Mesenchymal stem cell (in vitro differentiated cells and primary cell): ENCODE measurements around the gene SLC39A6.

Experiments used
- DNase-seq: peaks from one replicate; pipeline ENCODE4 v3.0.0-alpha.2; 2013
- H2AFZ ChIP-seq: one replicate; pipeline ENCODE4 v1.6.1; 2013; ENCODE audit warnings: low read depth, mild to moderate bottlenecking, control low read depth, inconsistent platforms, low read length, moderate library complexity
- H2AK5ac ChIP-seq: 2 replicates; pipeline ENCODE4 v1.6.1; 2013; ENCODE audit warnings: low read length, moderate library complexity, mild to moderate bottlenecking, inconsistent platforms; ENCODE audit not compliant: severe bottlenecking
- H2BK120ac ChIP-seq: one replicate; pipeline ENCODE4 v1.6.1; 2013; ENCODE audit warnings: low read depth, mild to moderate bottlenecking, inconsistent platforms, low read length, moderate library complexity
- H2BK12ac ChIP-seq, 2 experiments: one replicate each; pipeline ENCODE4 v1.6.1; 2013; ENCODE audit warnings: inconsistent platforms in 2 of 2, low read length in 2 of 2, mild to moderate bottlenecking in 2 of 2, moderate library complexity in 2 of 2, control low read depth in 1 of 2
- H2BK15ac ChIP-seq: one replicate; pipeline ENCODE4 v1.6.1; 2013; ENCODE audit warnings: mild to moderate bottlenecking, low read depth, inconsistent platforms; ENCODE audit not compliant: poor library complexity, severe bottlenecking
- H2BK5ac ChIP-seq: 2 replicates; pipeline ENCODE4 v1.6.1; 2013; ENCODE audit warnings: low read depth, mild to moderate bottlenecking, low read length, control low read depth, inconsistent platforms; ENCODE audit not compliant: poor library complexity, severe bottlenecking
- H3K14ac ChIP-seq, 2 experiments: one replicate each; pipeline ENCODE4 v1.6.1; 2013; ENCODE audit warnings: inconsistent platforms in 2 of 2, low read length in 2 of 2, control low read depth in 1 of 2, mild to moderate bottlenecking in 1 of 2, moderate library complexity in 1 of 2
- H3K18ac ChIP-seq, 2 experiments: one replicate each; pipeline ENCODE4 v1.6.1; 2013; ENCODE audit warnings: inconsistent platforms in 2 of 2, low read length in 2 of 2, control low read depth in 1 of 2, low read depth in 1 of 2, mild to moderate bottlenecking in 1 of 2
- H3K23ac ChIP-seq, 2 experiments: one replicate each; pipeline ENCODE4 v1.6.1; 2013; ENCODE audit warnings: inconsistent platforms in 2 of 2, low read length in 2 of 2, mild to moderate bottlenecking in 2 of 2, moderate library complexity in 2 of 2, control low read depth in 1 of 2
- H3K27ac ChIP-seq: 2 replicates; pipeline ENCODE4 v1.5.1; 2013; ENCODE audit warnings: mild to moderate bottlenecking, moderate library complexity, low read length, control low read depth, inconsistent platforms; ENCODE audit not compliant: poor library complexity, severe bottlenecking
- H3K27me3 ChIP-seq, 2 experiments: 2 replicates each; pipeline versions ENCODE4 v1.6.1 to v1.7.0; 2013; ENCODE audit warnings: low read length in 2 of 2, mild to moderate bottlenecking in 2 of 2, moderate library complexity in 2 of 2, control low read depth in 1 of 2, inconsistent platforms in 1 of 2; ENCODE audit not compliant: control insufficient read depth in 1 of 2, insufficient read depth in 1 of 2
- H3K36me3 ChIP-seq, 2 experiments: 2 replicates each; pipeline versions ENCODE4 v1.6.1 to v1.7.0; 2013; ENCODE audit warnings: low read length in 2 of 2, control low read depth in 1 of 2, inconsistent platforms in 1 of 2, low read depth in 1 of 2, mild to moderate bottlenecking in 1 of 2; ENCODE audit not compliant: insufficient read depth in 2 of 2, control insufficient read depth in 1 of 2
- H3K4ac ChIP-seq, 2 experiments: one replicate each; pipeline ENCODE4 v1.6.1; 2013; ENCODE audit warnings: inconsistent platforms in 2 of 2, low read length in 2 of 2, mild to moderate bottlenecking in 2 of 2, moderate library complexity in 2 of 2, control low read depth in 1 of 2, low read depth in 1 of 2
- H3K4me1 ChIP-seq: 2 replicates; pipeline ENCODE4 v1.6.1; 2013; ENCODE audit warnings: low read depth, low read length, control low read depth; ENCODE audit not compliant: control insufficient read depth, insufficient read depth
- H3K4me2 ChIP-seq: 2 replicates; pipeline ENCODE4 v1.6.1; 2013; ENCODE audit warnings: low read length, mild to moderate bottlenecking, inconsistent platforms; ENCODE audit not compliant: poor library complexity, severe bottlenecking
- H3K4me3 ChIP-seq, 2 experiments: 2 replicates each; pipeline versions ENCODE4 v1.5.1 to v1.7.0; 2013; ENCODE audit warnings: low read length in 2 of 2, mild to moderate bottlenecking in 2 of 2, control low read depth in 1 of 2, low read depth in 1 of 2; ENCODE audit not compliant: insufficient read depth in 1 of 2
- H3K79me1 ChIP-seq: replicated peaks from 2 replicates; pipeline ENCODE4 v1.6.1; 2013; ENCODE audit warnings: mild to moderate bottlenecking, control low read depth, low read length, inconsistent platforms; ENCODE audit not compliant: poor library complexity, severe bottlenecking
- H3K9ac ChIP-seq: 2 replicates; pipeline ENCODE4 v1.7.0; 2013; ENCODE audit warnings: mild to moderate bottlenecking, low read length, moderate library complexity
- H3K9me3 ChIP-seq: 2 replicates; pipeline ENCODE4 v1.7.0; 2013; ENCODE audit warnings: mild to moderate bottlenecking, low read length; ENCODE audit not compliant: control insufficient read depth
- H4K8ac ChIP-seq: one replicate; pipeline ENCODE4 v1.6.1; 2013; ENCODE audit warnings: inconsistent platforms, mild to moderate bottlenecking, low read length, moderate library complexity
- H4K91ac ChIP-seq: one replicate; pipeline ENCODE4 v1.6.1; 2013; ENCODE audit warnings: mild to moderate bottlenecking, low read length, inconsistent platforms
- WGBS: methylation state at CpG from one replicate; pipeline ENCODE4 v1.1.7; 2013; ENCODE audit warnings: mixed read lengths; 5-methylcytosine and 5-hydroxymethylcytosine counted together

Gene SLC39A6

DNA sequence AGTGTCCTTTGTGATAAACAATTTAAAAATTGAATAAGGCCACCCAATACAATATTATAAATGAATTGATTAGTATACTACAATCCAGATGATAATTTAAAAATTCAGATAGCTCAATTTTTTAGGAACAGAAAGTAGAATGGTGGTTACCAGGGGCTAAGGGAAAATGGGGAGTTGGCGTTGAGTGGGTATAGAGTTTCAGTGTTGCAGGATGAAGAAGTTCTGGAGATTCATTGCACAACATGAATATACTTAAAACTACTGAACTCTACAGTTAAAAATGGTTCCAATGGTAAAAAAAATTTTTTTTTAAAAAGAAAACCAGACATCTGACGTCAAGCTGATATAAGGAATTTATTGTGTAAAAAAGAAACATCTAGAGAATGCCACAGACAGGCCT is 20.9 kb downstream of the SLC39A6 start:
- no peak overlapping the region for H3K4ac ChIP-seq
- no peak overlapping the region for H4K8ac ChIP-seq
- no peak overlapping the region for H3K9ac ChIP-seq
- H2BK15ac ChIP-seq: no peak overlapping the region
- no CpG with 5 or more reads among the region's 2 CpGs for WGBS
- no peak overlapping the region for H2AFZ ChIP-seq
- DNase-seq: no peak
- H3K4me3 ChIP-seq: no peak overlapping the region
- H3K27me3 ChIP-seq: no peaks in the 10 kb centered on the region
- no peaks in the 10 kb centered on the region for H3K4me1 ChIP-seq
- no peak overlapping the region for H2BK5ac ChIP-seq
- H3K4me2 ChIP-seq: no peak overlapping the region
- no peak overlapping the region for H3K14ac ChIP-seq
- no peak overlapping the region for H3K23ac ChIP-seq
- H3K79me1 ChIP-seq: peaks cover 1% of the 10 kb centered on the region
- H2BK12ac ChIP-seq: no peak overlapping the region
- H3K36me3 ChIP-seq: peaks cover 17 to 57% of the 10 kb centered on the region in 2 experiments
- H2BK120ac ChIP-seq: no peak overlapping the region
- H3K18ac ChIP-seq: no peak overlapping the region
- H4K91ac ChIP-seq: no peak overlapping the region
- H3K9me3 ChIP-seq: peaks cover 4% of the 10 kb centered on the region
- no peak overlapping the region for H3K27ac ChIP-seq
- H2AK5ac ChIP-seq: no peak overlapping the region

DNA sequence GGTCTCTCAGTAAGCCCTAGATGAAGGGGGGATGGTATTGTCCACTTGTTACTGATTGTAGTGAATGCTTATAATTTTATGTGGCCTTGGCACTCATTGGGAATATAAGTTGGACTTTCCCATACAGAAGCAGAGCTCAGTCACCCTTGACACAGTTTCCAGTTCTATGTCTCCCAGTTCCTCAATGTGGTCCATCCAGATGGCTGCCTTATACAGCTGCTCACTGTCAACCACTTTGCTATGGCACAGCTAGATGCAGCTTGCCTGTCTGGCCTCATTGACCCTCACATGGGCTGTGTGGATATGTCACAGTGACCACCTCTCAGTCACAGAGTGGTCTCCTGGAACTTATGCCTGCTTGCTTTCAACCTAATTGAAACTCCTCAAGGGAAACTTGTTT is 21.7 kb downstream of the SLC39A6 start:
- no peak overlapping the region for H3K18ac ChIP-seq
- no peak overlapping the region for H2AK5ac ChIP-seq
- H2BK120ac ChIP-seq: no peak overlapping the region
- no peak overlapping the region for H2BK15ac ChIP-seq
- peaks cover 9% of the 10 kb centered on the region for H3K9me3 ChIP-seq
- H3K9ac ChIP-seq: no peak overlapping the region
- H3K27ac ChIP-seq: no peak overlapping the region
- no peak overlapping the region for H3K23ac ChIP-seq
- H3K4me2 ChIP-seq: no peak overlapping the region
- DNase-seq: no peak
- H3K79me1 ChIP-seq: peaks cover 1% of the 10 kb centered on the region
- no peaks in the 10 kb centered on the region for H3K27me3 ChIP-seq
- no peak overlapping the region for H4K91ac ChIP-seq
- no peaks in the 10 kb centered on the region for H3K4me1 ChIP-seq
- no peak overlapping the region for H3K4me3 ChIP-seq
- H2BK5ac ChIP-seq: no peak overlapping the region
- H4K8ac ChIP-seq: no peak overlapping the region
- H2BK12ac ChIP-seq: no peak overlapping the region
- no peak overlapping the region for H3K14ac ChIP-seq
- H3K36me3 ChIP-seq: peaks cover 14 to 50% of the 10 kb centered on the region in 2 experiments
- no peak overlapping the region for H2AFZ ChIP-seq
- no peak overlapping the region for H3K4ac ChIP-seq

DNA sequence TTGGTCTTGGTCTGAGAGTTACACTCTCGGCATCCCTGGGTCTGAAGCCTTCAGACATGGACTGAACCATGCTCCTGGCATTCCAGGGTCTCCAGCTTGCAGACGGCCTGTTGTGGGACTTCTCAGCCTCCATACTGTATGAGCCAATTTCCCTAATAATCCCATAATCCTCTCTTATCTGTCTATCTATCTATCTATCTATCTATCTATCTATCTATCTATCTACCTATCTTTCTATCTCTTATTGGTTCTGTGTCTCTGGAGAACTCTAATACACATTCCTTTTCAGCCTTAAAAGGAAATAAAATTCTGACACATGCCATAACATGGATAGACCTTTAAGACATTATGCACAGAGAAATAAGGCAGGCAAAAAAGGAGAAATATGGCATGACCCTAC is 24.4 kb downstream of the SLC39A6 start:
- DNase-seq: no peak
- Histone ChIP-seq H3K23ac (no peak overlapping the region), H3K27me3 (no peaks in the 10 kb centered on the region), H2AFZ (no peak overlapping the region), H3K9me3 (peaks cover 17% of the 10 kb centered on the region), H3K18ac (no peak overlapping the region), H3K4me2 (no peak overlapping the region), H3K4me3 (no peak overlapping the region), H2BK120ac (peak overlapping the region; percentile 19), H3K79me1 (no peaks in the 10 kb centered on the region), H3K9ac (no peak overlapping the region), H3K14ac (no peak overlapping the region), H2BK12ac (peak overlapping the region in 1 of 2 experiments; percentile 11), H3K4me1 (no peaks in the 10 kb centered on the region), H4K8ac (no peak overlapping the region), H4K91ac (no peak overlapping the region), H3K4ac (no peak overlapping the region), H3K36me3 (peaks cover 6 to 27% of the 10 kb centered on the region in 2 experiments), H2BK5ac (no peak overlapping the region), H2AK5ac (no peak overlapping the region), H3K27ac (no peak overlapping the region), H2BK15ac (no peak overlapping the region)
- 94% methylated on average over 2 of the region's 2 CpGs for WGBS

DNA sequence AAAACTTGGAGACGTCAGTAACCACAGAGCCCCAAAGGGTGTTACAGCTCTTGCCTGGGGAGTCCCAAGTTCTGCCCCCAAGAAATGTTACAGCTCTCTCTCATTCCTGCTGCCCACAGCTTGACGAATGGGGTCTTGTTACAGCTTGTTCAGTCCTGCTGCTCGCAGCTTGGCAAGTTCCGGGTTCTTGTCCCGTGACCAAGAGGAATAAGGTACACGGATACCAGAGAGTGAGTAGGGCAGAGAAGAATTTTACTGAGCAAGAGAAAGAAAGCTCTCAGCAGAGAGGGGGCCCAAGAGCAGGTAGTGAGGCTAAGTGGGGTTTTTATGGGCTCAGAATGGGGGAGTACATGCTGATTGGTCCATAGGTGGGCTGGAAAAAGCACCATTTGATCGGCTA is 27.2 kb downstream of the SLC39A6 start:
- Histone ChIP-seq H3K27me3 (no peaks in the 10 kb centered on the region), H3K4me2 (no peak overlapping the region), H2AFZ (no peak overlapping the region), H3K79me1 (no peaks in the 10 kb centered on the region), H4K8ac (no peak overlapping the region), H3K27ac (no peak overlapping the region), H3K4me1 (no peaks in the 10 kb centered on the region), H3K4me3 (no peak overlapping the region), H2AK5ac (no peak overlapping the region), H2BK5ac (no peak overlapping the region), H3K23ac (no peak overlapping the region), H2BK15ac (no peak overlapping the region), H3K14ac (no peak overlapping the region), H2BK120ac (no peak overlapping the region), H3K9me3 (peaks cover 17% of the 10 kb centered on the region), H3K18ac (peak overlapping the region in 1 of 2 experiments; percentile 54), H3K9ac (no peak overlapping the region), H3K4ac (no peak overlapping the region), H2BK12ac (no peak overlapping the region), H3K36me3 (peaks cover 0 to under 1% of the 10 kb centered on the region in 2 experiments), H4K91ac (no peak overlapping the region)
- DNase-seq: no peak
- 91% methylated on average over 7 of the region's 7 CpGs for WGBS
